Panc1 (cell line): Measurements from ENCODE around the gene ABCD4.

ENCODE experiments used
- CTCF ChIP-seq: fragments of 450-650 bp; IDR thresholded peaks from 2 replicates; pipeline ENCODE4 v1.5.1; 2017; ENCODE audit warnings: mild to moderate bottlenecking
- SIN3A ChIP-seq: IDR thresholded peaks from 2 replicates; pipeline ENCODE4 v1.6.1; 2012; ENCODE audit warnings: low read depth, mild to moderate bottlenecking, low read length, moderate library complexity, borderline replicate concordance; ENCODE audit not compliant: insufficient read depth

- TF ChIP-seq CTCF, result no peak
- no peak for TF ChIP-seq SIN3A
Observed at GRCh38 chr14:74299061-74299545, 3.6 kb downstream of the ABCD4 start.
